Measurements from ENCODE around the gene TP53I13. TPM values are rescaled to one million over a fixed set of nuclear protein-coding genes. Genes with fewer than 3 reads are reported as not detected.
A peak's percentile ranks its signal among the peaks of the same experiment; 100 is the strongest.

Gene TP53I13
- total and polyA plus RNA-seq, 2 of the 13 experiments (the other 11 are each of a cell fraction or from before 2014, with no cell fraction given): 16.9 to 25.7 TPM

DNA sequence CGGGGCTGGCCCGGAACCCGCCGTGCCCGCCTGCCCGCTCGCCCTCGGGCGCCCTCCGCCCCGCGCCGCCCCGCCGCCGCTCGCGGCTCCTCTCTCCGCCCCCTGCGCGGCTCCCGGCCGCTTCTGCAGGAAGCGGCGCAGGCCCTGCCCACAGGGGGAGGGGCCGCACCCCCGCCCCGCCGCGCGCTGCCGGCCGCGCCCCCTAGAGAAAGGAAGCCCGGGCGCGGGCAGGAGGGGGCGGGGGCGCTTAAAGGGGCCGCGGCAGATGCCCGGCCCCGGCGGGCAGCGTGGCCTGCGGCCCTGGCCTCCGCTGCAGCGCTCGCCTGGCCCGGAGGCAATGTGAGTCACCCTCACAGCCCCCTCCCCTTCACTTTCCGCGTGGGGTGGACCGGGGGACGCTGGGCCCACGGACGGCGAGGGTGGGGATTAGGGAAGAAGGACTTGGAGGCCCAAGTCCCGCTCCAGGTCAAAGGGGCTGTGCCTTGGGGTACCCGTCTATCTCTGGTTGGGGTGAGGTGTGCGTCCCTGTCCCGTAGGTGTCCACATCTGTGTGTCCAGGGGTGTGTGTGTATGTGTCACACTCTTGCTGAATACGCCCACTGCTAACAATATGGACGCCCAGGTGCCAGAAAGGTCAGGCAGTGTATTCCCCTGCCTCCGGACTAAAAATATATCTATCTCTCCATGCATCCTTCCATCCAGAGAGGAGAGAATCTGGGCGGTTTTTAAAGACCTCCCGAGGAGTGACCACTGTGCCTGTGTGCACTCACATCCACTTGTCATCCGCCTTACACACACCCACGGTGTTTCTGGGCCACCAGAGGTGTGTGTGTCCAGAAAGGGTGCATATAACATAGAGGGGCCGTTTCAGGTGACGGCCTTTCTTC lies 21.3 kb downstream of the TP53I13 start, which contains the start of gene GIT1 (continued):
- TF ChIP-seq, protein P1, sequence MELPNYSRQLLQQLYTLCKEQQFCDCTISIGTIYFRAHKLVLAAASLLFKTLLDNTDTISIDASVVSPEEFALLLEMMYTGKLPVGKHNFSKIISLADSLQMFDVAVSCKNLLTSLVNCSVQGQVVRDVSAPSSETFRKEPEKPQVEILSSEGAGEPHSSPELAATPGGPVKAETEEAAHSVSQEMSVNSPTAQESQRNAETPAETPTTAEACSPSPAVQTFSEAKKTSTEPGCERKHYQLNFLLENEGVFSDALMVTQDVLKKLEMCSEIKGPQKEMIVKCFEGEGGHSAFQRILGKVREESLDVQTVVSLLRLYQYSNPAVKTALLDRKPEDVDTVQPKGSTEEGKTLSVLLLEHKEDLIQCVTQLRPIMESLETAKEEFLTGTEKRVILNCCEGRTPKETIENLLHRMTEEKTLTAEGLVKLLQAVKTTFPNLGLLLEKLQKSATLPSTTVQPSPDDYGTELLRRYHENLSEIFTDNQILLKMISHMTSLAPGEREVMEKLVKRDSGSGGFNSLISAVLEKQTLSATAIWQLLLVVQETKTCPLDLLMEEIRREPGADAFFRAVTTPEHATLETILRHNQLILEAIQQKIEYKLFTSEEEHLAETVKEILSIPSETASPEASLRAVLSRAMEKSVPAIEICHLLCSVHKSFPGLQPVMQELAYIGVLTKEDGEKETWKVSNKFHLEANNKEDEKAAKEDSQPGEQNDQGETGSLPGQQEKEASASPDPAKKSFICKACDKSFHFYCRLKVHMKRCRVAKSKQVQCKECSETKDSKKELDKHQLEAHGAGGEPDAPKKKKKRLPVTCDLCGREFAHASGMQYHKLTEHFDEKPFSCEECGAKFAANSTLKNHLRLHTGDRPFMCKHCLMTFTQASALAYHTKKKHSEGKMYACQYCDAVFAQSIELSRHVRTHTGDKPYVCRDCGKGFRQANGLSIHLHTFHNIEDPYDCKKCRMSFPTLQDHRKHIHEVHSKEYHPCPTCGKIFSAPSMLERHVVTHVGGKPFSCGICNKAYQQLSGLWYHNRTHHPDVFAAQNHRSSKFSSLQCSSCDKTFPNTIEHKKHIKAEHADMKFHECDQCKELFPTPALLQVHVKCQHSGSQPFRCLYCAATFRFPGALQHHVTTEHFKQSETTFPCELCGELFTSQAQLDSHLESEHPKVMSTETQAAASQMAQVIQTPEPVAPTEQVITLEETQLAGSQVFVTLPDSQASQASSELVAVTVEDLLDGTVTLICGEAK (IDR thresholded peaks at IDR 0.05): no peak
- TF ChIP-seq, protein P1 (CRISPR knock-in tag; IDR thresholded peaks at IDR 0.05): no peak
- peak in 1 of 2 experiments; percentile 57; a peak in 1 of 4 replicates for TF ChIP-seq POLR2A (IDR thresholded peaks at IDR 0.05; ENCODE audit: insufficient read depth in 1 of 2, low read depth in 2 of 2, low read length in 2 of 2)
- TF ChIP-seq MED13 (CRISPR knock-in tag; IDR thresholded peaks at IDR 0.05): no peak
- TF ChIP-seq, protein P2, sequence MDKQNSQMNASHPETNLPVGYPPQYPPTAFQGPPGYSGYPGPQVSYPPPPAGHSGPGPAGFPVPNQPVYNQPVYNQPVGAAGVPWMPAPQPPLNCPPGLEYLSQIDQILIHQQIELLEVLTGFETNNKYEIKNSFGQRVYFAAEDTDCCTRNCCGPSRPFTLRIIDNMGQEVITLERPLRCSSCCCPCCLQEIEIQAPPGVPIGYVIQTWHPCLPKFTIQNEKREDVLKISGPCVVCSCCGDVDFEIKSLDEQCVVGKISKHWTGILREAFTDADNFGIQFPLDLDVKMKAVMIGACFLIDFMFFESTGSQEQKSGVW (CRISPR knock-in tag; IDR thresholded peaks at IDR 0.05; ENCODE audit: borderline replicate concordance): no peak
- TF ChIP-seq, protein P3, sequence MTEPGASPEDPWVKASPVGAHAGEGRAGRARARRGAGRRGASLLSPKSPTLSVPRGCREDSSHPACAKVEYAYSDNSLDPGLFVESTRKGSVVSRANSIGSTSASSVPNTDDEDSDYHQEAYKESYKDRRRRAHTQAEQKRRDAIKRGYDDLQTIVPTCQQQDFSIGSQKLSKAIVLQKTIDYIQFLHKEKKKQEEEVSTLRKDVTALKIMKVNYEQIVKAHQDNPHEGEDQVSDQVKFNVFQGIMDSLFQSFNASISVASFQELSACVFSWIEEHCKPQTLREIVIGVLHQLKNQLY (CRISPR knock-in tag; IDR thresholded peaks at IDR 0.05): no peak
- no peak for TF ChIP-seq ZNF674 (CRISPR knock-in tag; IDR thresholded peaks at IDR 0.05; ENCODE audit: low read depth)
- TF ChIP-seq ZNF235 (CRISPR knock-in tag; IDR thresholded peaks at IDR 0.05; ENCODE audit: borderline replicate concordance): no peak
- TF ChIP-seq KDM3A (CRISPR knock-in tag; IDR thresholded peaks at IDR 0.05; ENCODE audit: low read depth): no peak
- no peak for TF ChIP-seq FOXM1 (CRISPR knock-in tag; IDR thresholded peaks at IDR 0.05)
- peak; percentile 49; the same call in 1 of the 2 replicates for TF ChIP-seq ZNF337 (CRISPR knock-in tag; IDR thresholded peaks at IDR 0.05; ENCODE audit: borderline replicate concordance, low read depth)
- peak; percentile 12; the same call in 1 of the 2 replicates for TF ChIP-seq ZNF468 (CRISPR knock-in tag; IDR thresholded peaks at IDR 0.05)
- no peak for TF ChIP-seq ZNF660 (CRISPR knock-in tag; IDR thresholded peaks at IDR 0.05; ENCODE audit: borderline replicate concordance, low read depth)
- no peak; the same call in 1 of the 2 replicates for TF ChIP-seq GLI4 (CRISPR knock-in tag; IDR thresholded peaks at IDR 0.05; ENCODE audit: borderline replicate concordance)
- TF ChIP-seq SOX6 (IDR thresholded peaks at IDR 0.05): no peak
- TF ChIP-seq SOX6 (CRISPR knock-in tag; IDR thresholded peaks at IDR 0.05): no peak
- TF ChIP-seq GFI1 (CRISPR knock-in tag; IDR thresholded peaks at IDR 0.05; ENCODE audit: borderline replicate concordance): no peak
- TF ChIP-seq RFXAP (CRISPR knock-in tag; IDR thresholded peaks at IDR 0.05; ENCODE audit: borderline replicate concordance): no peak

Measured in HepG2 (cell line).